GM19193 (cell line): ENCODE results near the gene KCNQ1.

ENCODE experiments used
- POLR2A ChIP-seq: IDR thresholded peaks from 4 replicates; pipeline ENCODE4 v1.6.1; 2011; ENCODE audit not compliant: insufficient read depth, insufficient read length; ENCODE audit errors: extremely low read depth

KCNQ1 gene

DNA sequence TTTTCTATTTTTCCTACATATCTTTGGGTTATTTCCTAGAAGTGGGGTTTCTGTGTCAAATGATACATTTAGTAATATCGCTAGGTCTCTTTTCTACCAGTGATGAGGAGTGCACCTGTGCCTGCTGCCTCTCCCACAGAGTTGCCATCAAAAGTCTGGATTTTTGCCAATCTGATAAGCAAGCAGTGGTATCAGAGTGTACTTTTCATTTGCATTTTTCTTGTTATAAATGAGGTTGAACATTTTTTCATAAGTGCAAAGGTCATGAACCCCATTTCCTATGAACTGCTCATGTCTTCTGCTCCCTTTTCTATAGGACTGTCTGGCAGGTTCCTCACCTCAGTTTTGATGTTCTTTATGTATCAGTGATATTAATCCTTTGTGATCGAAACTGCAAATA lies 2.2 kb upstream of the KCNQ1 start:
- TF ChIP-seq POLR2A, result no peak

DNA sequence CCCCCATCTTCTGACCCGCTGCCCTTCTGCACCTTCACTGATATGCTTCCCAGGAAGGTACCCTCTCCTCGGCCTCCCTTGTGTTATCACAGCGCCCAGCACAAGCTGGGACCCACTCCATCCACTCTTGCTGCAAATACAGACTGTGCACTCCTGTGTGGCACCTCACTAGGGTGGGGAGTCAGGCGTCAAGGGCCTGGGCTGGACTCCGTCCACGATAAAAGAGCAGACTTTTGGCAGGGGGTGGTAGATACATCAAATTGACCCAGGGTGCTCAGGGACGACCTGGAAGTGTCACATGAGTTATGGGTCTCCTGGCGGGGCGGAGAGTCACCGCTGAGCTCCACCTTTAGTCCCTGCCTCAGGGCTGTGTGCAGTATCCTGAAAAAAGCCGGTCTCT lies 1.4 kb upstream of the KCNQ1 start:
- no peak for TF ChIP-seq POLR2A

DNA sequence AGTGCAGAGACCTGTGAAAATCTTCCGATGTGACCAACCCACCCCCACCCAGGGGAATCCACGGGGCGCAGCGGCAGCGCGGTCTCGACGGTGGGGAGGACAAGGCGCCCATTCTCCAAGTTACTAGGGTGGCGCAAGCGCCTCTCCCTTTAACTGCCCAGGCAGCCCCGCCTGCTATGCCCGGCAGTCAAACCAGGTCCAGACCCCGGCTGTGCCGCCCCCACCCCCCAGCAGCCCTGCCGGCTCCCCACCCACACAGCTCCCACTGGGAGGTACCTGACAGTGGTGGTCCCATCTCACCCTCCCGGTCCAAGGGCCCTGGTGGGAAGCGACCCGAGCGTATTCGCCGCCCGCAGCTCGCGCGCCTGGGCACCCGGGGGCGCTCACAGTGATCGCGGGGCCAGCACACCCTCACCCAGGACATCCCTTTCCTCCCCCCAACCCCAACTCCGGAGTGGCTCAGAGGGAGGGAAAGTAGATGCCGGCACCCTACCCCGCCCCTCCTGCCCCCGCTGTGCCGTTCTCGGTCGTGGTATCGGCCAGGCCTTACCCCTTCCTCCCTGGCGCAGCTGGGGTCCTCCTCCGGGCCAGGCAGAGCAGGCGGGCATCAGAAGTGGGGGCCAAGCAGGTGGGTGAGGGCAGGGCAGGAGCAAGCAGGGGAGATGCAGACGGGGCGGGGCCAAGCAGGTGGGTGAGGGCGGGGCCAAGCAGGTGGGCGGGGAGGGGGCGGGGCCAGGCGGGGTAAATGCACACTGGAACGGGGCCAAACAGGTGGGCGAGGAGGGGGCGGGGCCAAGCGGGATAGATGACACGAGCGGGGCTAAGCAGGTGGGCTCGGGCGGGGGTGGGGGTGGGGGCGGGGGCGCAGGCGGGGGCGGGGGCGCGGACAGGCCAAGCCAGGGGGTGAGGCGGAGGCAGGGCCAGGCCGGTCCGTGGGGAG lies 657 bp upstream of the KCNQ1 start, which contains the start of gene TRPM5:
Gene TRPM5, minus strand, starts transcription at position 634 of the 940 bp plus-strand sequence. CDS start 21,478 bp downstream, outside the sequence.
- no peak for TF ChIP-seq POLR2A

DNA sequence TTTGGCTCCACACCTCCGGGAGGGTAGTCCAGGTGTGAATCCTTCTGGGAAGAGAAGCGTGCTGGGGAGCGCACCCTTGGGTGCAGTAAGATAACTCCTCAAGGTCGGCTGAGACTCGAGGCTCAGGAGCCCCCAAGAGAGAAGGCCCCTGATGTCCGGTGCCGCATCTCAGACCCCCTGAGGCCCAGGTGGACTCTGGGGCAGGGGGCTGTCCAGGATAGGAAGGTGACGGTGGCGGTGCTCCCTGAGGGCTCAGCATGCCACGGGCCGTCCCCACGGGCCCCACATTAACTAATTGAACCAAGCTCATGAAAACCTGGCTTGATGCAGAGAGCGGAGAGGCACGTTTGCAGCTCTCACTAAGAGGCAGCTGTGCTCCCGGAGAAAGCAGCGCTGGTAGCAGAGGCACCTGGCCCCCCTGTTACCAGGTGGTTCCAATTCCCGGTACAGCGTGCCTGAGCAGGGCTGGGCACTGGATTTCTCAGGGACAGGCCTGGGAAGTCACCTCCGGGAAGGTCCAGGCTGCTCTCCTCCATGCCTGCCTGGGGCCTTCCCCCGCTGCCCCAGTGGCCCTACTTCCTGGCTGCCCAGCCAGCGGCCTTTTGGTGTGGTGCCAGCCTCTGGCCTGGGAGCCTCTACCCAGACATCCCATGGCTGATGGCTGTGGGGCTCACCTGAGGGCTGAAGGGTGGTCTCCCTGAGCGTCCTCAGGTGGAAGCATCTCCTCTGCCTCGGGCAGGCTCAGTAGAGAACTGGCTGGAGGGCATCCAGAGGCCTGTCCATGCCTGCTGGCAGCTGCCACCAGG lies 1.1 kb downstream of the KCNQ1 start:
- TF ChIP-seq POLR2A, result no peak

DNA sequence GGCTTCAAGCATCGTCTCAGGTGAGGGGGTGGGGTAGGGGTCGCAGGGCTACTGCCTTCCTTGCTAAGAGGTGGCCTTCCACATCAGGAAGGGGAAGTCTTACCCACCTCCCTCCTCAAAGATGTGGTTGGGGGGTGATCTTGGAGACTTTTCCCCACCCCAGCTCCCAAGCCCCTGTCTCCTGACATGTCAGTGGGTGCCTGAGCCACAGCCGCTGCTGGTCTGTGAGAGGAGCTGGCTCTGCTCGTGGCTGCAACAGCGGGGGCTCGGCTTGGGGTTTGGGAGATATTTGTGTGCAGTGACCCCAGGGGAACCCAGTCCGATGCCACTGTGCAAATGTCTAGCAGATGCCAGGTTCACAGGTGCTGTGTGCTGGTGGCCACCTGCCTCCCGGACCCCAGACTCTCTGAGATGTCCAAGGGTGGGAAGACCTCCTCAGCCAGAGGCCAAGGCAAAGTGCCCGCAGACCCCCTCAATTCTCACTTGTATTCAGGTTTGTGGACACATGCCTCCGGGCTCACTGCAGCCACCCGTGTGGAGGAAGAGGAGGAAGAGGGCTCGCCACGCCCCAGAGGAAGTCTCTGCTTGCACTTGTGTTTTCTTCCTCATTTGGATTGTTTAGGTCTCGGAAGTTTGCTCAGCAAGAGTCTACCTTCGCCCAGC lies 1.9 kb downstream of the KCNQ1 start:
- no peak for TF ChIP-seq POLR2A

DNA sequence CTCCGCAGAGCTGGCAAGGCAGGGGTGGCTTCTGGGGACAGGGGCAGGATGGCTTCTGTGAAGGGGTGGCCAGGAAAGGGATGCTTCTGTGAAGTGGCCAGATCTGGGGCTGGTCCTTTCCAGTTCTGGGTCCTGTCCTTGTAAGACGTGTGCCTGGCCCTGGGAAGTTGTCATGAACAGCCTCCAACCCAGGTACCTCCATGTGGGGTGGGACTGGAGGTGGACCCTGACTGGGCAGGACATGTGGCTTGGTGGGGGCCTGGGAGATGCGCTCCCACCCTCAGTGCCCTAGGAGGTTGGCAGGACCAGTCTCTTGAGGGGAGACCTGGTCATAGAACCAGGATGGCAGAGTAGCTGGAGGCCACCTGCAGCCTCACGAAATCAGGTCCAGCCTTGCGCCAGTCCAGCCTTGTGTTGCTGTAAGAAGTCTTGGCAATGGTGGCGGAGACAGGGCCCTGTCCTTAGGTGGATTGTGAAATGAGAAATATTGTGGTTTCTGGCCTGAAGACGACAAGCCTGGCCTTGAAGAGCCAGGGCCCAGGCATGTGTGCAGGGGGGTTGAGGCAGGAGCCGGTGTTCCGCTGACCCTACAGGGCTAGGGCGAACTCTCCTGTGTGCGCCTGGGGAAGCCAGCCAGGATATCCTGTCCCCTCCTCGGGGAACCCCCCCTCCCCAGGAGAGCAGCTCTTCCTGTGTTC lies 2.6 kb downstream of the KCNQ1 start:
- TF ChIP-seq POLR2A, result no peak

DNA sequence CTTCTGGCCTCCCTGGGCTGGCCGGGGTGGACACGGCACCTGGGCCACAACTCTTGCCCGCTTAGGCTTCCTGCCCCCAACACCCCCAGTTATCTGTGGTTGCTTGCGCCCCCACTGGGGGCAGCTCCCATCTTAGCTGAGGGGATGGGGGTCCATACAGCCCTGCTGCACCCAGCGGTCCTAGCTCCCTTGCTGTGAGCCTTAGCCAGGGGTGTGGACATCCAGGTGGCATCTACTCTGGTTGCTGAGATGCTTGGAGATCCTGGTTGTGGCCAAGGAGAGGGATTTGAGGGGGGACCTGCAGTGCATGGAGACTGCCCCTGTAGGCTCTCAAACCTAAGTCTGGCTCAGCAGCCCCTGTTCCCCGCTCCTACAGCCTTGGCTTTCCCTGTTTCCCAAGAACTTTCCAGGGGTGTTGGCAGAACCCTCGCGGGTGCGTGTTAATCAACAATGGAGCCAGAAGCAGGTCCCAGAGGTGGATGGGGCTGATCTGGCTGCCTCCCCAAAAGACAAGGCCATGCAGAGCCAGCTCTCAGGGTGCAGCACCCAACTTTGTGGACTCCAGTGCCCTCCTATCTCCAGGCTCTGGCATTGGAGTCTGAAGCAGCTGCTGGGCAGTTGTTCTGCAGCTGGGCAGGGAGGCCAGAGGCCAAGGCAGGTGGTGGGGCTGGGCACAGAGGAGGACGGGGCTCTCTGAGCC lies 3.3 kb downstream of the KCNQ1 start:
- no peak for TF ChIP-seq POLR2A

DNA sequence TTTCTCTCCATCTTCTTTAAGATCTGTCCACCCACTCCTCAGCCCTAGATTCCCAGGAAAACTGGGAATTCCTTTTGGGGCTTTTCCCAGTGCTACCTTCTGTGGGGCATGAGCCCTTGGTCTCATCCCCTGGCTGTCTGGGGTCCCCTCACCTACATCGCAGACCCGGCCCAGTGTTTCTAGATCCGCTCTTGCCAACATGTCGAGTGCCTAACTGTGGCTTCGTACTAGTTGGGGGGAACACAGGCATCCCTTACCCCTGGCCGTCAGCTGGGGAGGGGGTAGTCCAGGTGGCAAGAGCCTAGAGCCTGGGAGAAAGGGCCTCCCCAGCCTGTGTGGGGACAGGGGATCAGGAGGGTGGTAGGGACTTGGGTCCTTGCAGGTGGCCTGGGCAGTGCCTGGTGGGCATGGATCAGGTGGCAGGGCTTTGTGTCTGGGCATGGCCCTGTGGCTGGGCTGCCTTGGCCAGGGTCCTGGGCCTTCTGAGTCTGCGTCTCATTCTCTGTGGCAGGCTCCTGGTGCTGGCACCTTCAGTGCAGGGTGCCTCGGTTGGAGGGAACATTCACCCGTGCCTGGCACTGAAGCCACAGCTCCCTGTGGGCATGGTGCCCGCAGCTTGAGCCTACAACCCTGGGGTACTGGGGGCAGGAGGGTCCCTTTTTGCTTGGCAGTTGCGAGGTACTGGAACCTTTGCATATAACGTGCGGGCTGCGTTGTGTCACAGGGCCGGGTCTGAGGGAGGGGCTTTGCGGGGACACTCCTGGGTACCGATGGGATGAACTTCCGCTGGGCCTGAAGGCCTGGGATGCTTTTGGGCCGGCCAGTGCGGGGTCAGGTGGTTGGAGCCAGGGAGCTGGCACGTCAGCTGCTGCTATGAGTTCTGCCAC lies 4.1 kb downstream of the KCNQ1 start:
- TF ChIP-seq POLR2A, result no peak

DNA sequence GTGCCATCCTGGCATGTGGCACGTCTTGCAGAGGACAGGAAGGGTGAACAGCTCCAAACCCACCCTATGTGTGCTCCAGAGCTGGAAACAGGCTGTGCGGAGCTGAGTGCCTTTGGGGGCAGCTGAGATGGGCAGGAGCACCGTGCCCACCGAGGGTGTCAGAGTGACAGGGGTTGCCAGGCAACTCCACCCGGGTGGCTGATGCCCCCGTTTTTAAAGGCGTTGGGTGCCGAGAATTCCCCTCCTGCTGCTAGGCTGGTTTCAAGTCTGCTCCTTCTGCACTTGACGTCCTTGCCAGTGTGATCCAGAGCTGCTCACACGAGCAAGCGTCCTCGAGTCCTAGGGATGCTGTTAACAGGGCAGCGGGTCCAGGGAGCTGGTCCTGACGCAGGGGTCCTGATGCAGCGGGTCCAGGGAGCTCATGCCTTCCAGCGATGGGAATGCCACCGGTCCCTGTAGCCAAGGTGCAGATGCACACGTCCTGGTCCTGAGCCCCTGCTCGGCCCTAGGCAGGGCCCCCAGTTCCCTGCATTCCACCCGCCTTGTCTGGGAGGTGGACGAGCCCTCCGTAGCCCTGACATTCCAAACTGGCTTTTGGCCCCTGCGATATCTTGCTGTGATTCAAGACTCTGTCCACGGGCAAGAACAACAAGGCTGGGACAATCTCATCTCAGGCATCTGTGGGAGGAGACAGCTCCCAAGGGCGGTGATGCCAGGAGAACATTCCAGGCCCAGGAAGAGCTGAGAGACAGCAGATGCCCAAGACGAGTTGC lies 4.9 kb downstream of the KCNQ1 start:
- no peak for TF ChIP-seq POLR2A

DNA sequence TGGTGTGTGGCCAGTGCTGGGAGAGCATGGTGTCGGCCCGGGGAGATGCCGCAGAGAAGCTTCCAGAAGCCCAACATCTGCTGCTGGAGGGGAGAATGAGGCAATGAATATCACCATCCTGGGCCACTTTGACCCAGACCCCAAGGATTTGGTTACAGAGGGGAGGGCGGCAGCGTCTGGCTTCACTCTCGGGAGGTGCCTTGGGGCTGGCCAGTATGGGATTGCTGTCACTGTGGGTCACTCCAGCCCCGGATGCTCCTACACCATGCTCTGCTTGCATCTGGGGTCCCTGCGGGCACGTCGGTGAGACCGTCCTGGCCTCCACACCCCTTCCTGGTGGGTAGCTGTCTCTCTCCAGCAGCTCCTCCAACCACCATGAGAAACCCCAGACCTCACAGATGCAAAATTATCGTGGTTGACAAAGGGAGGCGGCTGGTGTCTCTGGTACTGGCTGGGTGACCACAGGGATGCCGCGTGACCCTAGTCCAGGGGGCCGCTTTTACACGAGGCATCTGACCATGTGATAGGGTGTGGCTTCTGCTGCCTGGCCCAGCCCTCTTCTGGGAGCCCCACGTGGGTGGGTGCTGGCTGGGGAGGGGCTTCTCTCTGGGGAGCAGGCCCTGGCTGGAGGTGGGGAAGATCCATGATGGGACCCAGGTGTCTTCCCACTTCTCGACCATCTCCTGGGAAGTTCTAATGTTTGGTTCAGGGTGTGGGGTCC lies 5.7 kb downstream of the KCNQ1 start:
- no peak for TF ChIP-seq POLR2A

DNA sequence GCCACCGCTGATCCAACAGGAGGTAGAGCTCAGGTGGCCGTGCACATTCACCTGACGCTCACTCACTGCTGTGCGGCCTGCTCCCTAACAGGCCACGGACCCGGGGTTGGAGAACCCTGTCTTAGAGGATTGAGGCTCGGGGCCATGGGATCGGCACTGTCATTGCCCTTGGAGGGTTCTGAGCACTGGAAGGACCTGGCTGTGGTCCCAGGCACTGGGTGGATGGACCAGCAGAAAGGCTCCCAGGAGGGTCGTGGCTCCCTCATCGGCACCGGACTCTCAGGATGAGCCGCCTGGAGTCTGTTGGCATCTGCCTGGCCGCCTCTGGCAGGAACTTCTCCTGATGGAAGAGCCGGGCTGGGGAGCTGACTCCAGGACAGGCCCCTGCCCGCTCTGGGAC lies 6.5 kb downstream of the KCNQ1 start:
- no peak for TF ChIP-seq POLR2A

DNA sequence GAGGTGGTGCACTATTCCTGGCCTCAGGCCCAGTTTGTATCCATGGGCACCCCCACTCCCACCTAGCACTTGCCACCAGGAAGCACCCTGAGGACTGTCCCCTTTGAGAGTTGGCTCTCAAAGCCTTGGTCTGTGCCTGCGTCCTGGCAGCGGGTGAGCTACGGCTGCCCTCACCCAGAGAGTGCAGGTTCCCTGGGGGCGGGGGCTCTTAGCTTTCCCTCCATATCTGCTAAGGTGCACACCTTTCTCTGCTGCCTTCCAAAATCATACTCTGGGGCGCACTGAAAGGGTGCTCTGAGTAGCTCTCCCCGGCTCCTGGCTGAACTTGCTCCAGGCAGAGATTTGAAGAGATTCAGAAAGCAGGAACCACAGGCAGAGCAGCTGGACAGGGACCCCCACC lies 7.1 kb downstream of the KCNQ1 start:
- TF ChIP-seq POLR2A, result no peak
